Spinal cord (tissue), 10 donors: ENCODE measurements around the gene MTMR3. TPM values are rescaled to one million over a fixed set of nuclear protein-coding genes. Genes with fewer than 3 reads are reported as not detected.
"Not testable (repeated sequence)": the region's sequence is repeated elsewhere in the genome, so short reads cannot be mapped to it uniquely, and the experiment has no call there.

Experiments used
- DNase-seq, 6 donors: peaks; one replicate each; pipeline versions ENCODE4 v3.0.0 to v3.0.0-alpha.2; 2013 to 2015; ENCODE audit warnings: low spot score in 6 of 6, low read depth in 4 of 6
- H3K27ac ChIP-seq: one replicate; pipeline ENCODE4 v1.5.1; 2013; ENCODE audit warnings: low read depth, low read length, control low read depth
- H3K27me3 ChIP-seq: one replicate; pipeline ENCODE4 v1.6.1; 2013; ENCODE audit warnings: low read length; ENCODE audit not compliant: control insufficient read depth, insufficient read depth
- H3K36me3 ChIP-seq: one replicate; pipeline ENCODE4 v1.6.1; 2013; ENCODE audit warnings: low read length; ENCODE audit not compliant: control insufficient read depth, insufficient read depth
- H3K4me1 ChIP-seq: one replicate; pipeline ENCODE4 v1.6.1; 2013; ENCODE audit warnings: low read length; ENCODE audit not compliant: control insufficient read depth, insufficient read depth
- H3K4me3 ChIP-seq: one replicate; pipeline ENCODE4 v1.5.1; 2013; ENCODE audit warnings: low read depth, low read length, control low read depth
- H3K9me3 ChIP-seq: one replicate; pipeline ENCODE4 v1.6.1; 2013; ENCODE audit warnings: low read length; ENCODE audit not compliant: control insufficient read depth, insufficient read depth
- WGBS: methylation state at CpG from one replicate; pipeline ENCODE4 v1.1.5; 2013; ENCODE audit warnings: missing lambda C conversion rate; ENCODE audit not compliant: insufficient coverage; 5-methylcytosine and 5-hydroxymethylcytosine counted together
- polyA plus RNA-seq, 2 donors: library from polyadenylated mRNA; unstranded; fragments of 120-200 nt; gene quantifications; one replicate each; pipeline ENCODE4 v1.2.1, GENCODE V29; 2013; ENCODE audit not compliant: insufficient read length in 2 of 2
- total RNA-seq, 2 donors: library from RNA; depleted of rRNA in 1 of 2; stranded (reverse); fragments of 120-200 nt in 1 of 2; fragments of >200 nt in 1 of 2; gene quantifications; one replicate each; pipeline versions ENCODE4 v1.2.3 to v1.2.4, GENCODE V29; 2013 to 2014
- donor health status: healthy.

The MTMR3 gene
- total and polyA plus RNA-seq, 4 donors = 47.6 to 61.3 (median 51.6) TPM

DNA sequence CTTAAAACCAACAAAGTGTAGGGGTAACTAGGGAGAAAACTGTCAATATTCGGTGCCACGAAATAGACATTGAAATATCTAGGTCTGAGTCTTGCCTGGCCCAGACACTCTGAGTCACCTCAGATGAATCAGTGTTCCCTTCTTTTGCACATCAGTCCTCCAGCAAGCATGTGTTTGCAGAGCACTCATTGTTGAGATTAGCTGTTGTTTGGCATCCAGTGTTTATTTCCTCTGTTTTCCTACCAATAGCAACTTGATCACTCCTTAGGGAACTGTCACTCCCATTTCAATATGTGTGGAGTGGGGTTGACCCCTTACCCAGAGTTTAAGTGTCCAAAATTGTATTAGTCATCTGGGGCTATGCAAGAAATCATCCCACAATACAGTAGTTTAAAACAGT is 40.2 kb upstream of the MTMR3 start:
- H3K36me3 ChIP-seq = no peaks in the 10 kb centered on the region
- H3K9me3 ChIP-seq = peaks cover 4% of the 10 kb centered on the region
- no peaks in the 10 kb centered on the region for H3K27me3 ChIP-seq
- no peak overlapping the region for H3K27ac ChIP-seq
- WGBS = 58% methylated on average over 2 of the region's 2 CpGs
- DNase-seq = no peak
- no peak overlapping the region for H3K4me3 ChIP-seq
- peaks cover 1% of the 10 kb centered on the region for H3K4me1 ChIP-seq

DNA sequence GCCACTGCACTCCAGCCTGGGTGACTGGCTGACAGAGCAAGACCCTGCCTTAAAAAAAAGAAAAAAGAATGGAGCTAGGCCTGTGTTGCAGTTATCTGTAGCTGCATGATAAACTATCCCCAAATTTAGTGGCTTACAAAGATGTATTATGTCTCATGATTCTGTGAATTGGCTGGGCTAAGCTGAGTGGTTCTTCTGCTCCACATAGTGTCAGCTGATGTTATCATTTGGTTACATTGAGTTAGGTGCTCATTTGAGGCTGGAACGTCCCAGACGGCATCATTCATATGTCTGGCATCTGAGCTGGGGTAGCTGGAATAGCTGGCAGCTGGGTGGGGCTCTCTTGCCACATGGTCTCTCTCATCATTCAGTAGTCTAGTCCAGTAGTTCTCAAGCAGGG is 36.7 kb upstream of the MTMR3 start:
- Histone ChIP-seq H3K27ac (no peak overlapping the region), H3K36me3 (no peaks in the 10 kb centered on the region), H3K9me3 (peaks cover 4% of the 10 kb centered on the region), H3K4me3 (no peak overlapping the region), H3K27me3 (no peaks in the 10 kb centered on the region), H3K4me1 (no peaks in the 10 kb centered on the region)
- 93% methylated on average over 2 of the region's 2 CpGs for WGBS
- DNase-seq = no peak

DNA sequence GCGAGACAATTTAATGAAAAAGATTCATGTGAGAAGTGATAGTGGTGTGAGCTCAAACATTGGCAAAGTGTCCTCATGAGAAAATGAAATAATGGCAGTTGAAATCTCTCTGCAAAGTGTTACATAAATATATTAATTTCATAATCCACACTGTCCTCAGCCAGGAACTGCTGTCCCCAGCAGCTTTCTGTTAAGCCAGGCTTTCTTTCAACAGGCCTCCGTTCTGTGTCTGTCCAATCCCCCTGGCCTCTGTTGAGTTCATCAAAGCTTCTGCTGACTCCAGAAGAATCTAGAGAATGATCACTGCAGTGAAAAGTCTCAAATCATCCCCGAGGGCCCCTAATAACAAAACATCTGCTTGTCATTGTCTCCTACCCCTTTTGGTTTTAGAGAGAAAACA is 34.9 kb upstream of the MTMR3 start:
- Histone ChIP-seq H3K27me3 (no peaks in the 10 kb centered on the region), H3K36me3 (no peaks in the 10 kb centered on the region), H3K4me1 (no peaks in the 10 kb centered on the region), H3K9me3 (peaks cover 4% of the 10 kb centered on the region), H3K27ac (no peak overlapping the region), H3K4me3 (no peak overlapping the region)
- peak in 1 of 6 donors; percentile 57 for DNase-seq
- WGBS = 64% methylated on average over 1 of the region's 3 CpGs

DNA sequence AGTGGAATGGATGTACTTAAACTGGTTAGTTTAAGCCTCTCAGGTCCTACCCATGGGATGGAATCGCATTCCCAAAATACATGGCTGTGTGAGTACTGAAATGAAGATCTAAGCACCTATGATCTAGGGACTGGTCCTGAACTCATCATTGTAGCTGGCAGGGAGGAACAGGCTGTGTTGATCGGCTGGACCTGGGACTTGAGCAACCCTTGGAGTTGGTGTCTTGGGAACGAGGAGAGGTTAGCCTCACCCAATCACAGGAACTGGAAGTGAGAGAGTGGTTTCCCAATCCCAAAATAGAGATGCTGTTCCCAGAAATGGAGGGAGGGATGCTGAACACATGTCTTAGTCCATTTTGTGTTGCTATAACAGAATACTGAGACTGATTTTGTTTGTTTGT is 28.5 kb upstream of the MTMR3 start:
- 100% methylated on average over 3 of the region's 3 CpGs for WGBS
- no peak overlapping the region for H3K27ac ChIP-seq
- no peaks in the 10 kb centered on the region for H3K27me3 ChIP-seq
- H3K9me3 ChIP-seq = no peaks in the 10 kb centered on the region
- no peaks in the 10 kb centered on the region for H3K36me3 ChIP-seq
- H3K4me1 ChIP-seq = no peaks in the 10 kb centered on the region
- DNase-seq = no peak
- no peak overlapping the region for H3K4me3 ChIP-seq

DNA sequence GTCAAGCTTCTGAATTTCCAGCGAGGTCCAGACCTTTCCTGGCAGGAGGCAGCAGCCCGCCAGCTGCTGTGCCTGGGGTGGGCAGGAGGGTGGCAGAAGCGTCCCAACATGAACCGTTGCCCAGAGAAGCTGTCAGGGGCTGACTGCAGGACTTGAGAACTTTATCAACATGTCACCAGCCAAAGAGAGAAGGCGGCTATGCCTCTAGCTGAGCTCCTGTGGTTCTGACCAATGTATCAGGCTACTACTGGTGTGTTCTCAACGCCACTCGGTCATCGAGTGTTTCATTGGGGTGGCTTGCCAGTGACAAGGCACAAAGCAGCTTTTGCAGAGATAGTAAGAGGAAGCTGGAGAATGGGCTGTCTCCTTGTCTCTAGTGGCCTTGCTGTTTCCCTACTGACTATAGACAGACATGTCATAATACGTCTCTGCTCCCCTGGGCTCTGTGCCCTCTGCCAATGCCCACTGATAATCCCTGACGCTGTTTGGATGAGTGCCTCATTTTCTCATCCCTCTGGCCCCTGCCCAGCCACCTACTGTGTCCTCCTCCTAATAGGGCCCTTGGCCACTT is 27.3 kb upstream of the MTMR3 start:
- no peaks in the 10 kb centered on the region for H3K4me1 ChIP-seq

DNA sequence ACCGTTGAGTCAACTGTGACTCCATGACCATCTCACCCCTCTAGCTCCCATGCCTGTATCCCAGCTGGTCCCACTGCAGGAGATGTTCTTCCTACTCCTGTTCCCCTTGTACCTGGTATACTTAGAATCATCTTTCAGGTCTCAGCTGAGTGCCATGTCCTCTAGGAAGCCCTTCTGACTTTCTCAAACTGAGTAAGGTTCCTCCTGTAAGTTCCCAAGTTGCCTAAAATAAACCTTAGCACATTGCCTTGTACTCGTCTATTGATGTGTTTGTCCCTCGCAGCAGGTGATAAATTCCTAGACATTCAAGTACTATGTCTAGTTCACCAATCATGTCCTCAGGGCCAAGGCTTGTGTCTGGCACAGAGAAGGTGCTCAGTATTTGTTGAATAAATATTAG is 26.5 kb upstream of the MTMR3 start:
- H3K27me3 ChIP-seq = no peaks in the 10 kb centered on the region
- no peak for DNase-seq
- no peaks in the 10 kb centered on the region for H3K36me3 ChIP-seq
- H3K4me1 ChIP-seq = no peaks in the 10 kb centered on the region
- no peak overlapping the region for H3K27ac ChIP-seq
- H3K9me3 ChIP-seq = no peaks in the 10 kb centered on the region
- no peak overlapping the region for H3K4me3 ChIP-seq
- WGBS = 71% methylated on average over 1 of the region's 3 CpGs

More for the DNA sequence above, 27.3 kb upstream of the MTMR3 start:
- Histone ChIP-seq H3K9me3 (no peaks in the 10 kb centered on the region), H3K36me3 (no peaks in the 10 kb centered on the region), H3K27ac (no peak overlapping the region), H3K4me3 (no peak overlapping the region), H3K27me3 (no peaks in the 10 kb centered on the region)
- DNase-seq = peak in 2 of 6 donors; percentile 13 to 29
- 37% methylated on average over 10 of the region's 10 CpGs for WGBS

DNA sequence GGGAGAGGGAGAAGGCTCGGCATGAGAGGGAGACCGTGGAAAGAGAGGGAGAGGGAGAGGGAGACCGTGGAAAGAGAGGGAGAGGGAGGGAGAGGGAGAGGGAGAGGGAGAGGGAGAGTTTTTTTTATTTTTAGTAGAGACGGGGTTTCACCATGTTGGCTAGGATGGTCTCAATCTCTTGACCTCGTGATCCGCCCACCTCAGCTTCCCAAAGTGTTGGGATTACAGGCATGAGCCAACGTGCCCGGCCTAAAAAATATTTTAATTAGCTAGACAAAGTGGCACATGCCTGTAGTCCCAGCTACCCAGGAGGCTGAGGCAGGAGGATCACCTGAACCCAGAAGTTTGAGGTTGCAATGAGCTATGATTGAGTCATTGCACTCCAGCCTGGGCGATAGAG is 23.9 kb upstream of the MTMR3 start:
- 82% methylated on average over 4 of the region's 9 CpGs for WGBS
- not testable (repeated sequence) for H3K36me3 ChIP-seq, H3K4me1 ChIP-seq, H3K4me3 ChIP-seq, H3K27ac ChIP-seq, DNase-seq, H3K9me3 ChIP-seq, H3K27me3 ChIP-seq

DNA sequence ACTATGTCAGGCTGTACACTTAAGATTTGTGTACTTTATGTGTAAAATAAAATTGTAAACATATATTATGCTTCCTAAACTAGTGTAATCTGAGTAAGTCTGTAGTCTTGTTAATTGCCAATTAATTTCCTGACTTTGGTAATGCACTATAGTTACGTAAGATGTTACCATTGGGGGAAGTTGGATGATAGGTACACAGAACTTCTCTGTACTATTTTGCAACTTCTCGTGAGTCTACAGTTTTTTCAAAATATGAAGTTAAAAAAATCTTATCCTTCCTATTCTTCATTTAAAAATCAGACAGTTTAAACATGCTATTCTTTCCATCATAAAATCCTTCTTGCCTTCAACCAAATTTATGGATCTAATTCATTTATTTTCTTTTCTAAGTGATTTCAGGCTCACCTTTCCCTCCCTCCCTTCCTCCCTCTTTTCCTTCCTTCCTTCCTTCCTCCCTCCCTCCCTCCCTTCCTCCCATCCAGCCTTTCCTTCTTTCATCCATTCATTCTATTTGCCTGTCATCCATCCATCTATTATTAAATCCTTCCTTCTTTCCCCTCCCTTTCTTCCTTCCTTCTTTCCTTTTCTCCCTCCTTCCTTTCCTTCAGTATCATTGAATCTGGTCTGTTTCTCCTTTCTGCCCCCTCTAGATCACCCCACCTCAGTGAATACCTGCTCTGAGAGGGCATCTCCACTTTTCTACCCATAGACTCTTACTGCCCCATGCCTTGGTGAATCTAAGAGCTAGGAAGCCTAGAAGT is 22.8 kb upstream of the MTMR3 start:
- H3K9me3 ChIP-seq = no peaks in the 10 kb centered on the region
- no peaks in the 10 kb centered on the region for H3K4me1 ChIP-seq

DNA sequence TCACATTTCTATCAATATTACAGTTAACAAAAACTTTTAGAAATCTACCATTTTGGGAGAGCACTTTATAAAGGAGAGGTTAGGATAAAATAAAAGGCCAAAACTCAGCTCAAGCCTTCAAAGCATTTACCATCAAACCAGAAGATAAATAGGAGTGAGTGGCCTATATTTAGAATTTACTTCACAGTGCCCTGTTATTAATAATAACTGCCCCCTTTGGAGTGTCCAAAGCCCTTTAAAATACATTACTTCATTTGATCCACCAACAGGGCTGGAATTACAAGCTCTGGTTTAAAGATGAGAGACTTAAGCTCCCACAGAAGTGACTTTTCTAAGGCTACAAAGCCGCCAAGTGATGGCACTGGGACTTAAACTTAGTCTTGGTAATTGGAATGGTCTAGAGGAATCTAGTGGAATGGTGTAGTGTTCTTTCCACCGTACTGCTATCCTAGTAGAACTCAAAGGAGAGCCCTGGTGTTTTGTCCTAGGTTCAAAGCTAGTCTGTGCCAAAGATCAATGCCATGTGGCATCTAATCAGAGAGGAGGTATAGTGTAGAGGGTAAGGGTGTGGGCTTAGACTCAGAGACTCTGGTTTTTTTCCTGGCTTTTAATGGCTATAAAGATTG is 21.2 kb upstream of the MTMR3 start:
- no peaks in the 10 kb centered on the region for H3K9me3 ChIP-seq
- WGBS = 93% methylated on average over 2 of the region's 2 CpGs
- no peaks in the 10 kb centered on the region for H3K4me1 ChIP-seq
- DNase-seq = no peak
- H3K27ac ChIP-seq = no peak overlapping the region
- no peak overlapping the region for H3K4me3 ChIP-seq
- H3K36me3 ChIP-seq = no peaks in the 10 kb centered on the region
- no peaks in the 10 kb centered on the region for H3K27me3 ChIP-seq

More for the DNA sequence above, 22.8 kb upstream of the MTMR3 start:
- Histone ChIP-seq H3K27ac (no peak overlapping the region), H3K4me3 (no peak overlapping the region), H3K27me3 (no peaks in the 10 kb centered on the region), H3K36me3 (no peaks in the 10 kb centered on the region)
- WGBS = no CpG with 5 or more reads among the region's 2 CpGs
- DNase-seq = no peak

DNA sequence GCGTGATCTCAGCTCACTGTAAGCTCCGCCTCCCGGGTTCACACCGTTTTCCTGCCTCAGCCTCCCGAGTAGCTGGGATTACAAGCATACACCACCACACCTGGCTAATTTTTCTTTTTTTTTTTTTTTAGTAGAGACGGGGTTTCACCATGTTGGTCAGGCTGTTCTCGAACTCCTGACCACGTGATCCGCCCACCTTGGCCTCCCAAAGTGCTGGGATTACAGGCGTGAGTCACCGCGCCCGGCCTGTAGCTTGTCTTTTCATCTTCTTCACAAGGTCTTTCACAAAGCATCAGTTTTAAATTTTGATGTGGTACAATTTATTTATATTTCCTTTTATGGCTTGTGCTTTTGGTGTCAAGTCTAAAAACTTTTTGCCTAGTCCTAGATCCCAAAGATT is 17.4 kb upstream of the MTMR3 start:
- H3K36me3 ChIP-seq, DNase-seq, H3K4me3 ChIP-seq, H3K27ac ChIP-seq, H3K9me3 ChIP-seq, H3K4me1 ChIP-seq, H3K27me3 ChIP-seq: not testable (repeated sequence)
- WGBS = 100% methylated on average over 3 of the region's 13 CpGs
